CD14-positive monocyte (primary cell): ENCODE data around the gene SYNE2. TPM values are rescaled to one million over a fixed set of nuclear protein-coding genes. Genes with fewer than 3 reads are reported as not detected.

Experiments used
- DNase-seq, 3 donors: peaks; one replicate each; pipeline ENCODE4 v3.0.0-alpha.2; 2011 to 2022
- H2AFZ ChIP-seq: 2 replicates; pipeline ENCODE4 v1.6.0; 2012; ENCODE audit warnings: mild to moderate bottlenecking, low read depth, low read length, inconsistent platforms; ENCODE audit not compliant: insufficient read depth, poor library complexity, severe bottlenecking
- H3K27ac ChIP-seq, 2 donors: 1 replicate in 1 of 2; 2 replicates in 1 of 2; pipeline ENCODE4 v1.5.1; 2012 to 2013; ENCODE audit warnings: low read length in 2 of 2, control low read depth in 1 of 2, inconsistent platforms in 1 of 2, low read depth in 1 of 2, mild to moderate bottlenecking in 1 of 2
- H3K27me3 ChIP-seq, 2 donors: one replicate each; pipeline versions ENCODE4 v1.6.0 to v1.6.1; 2011 to 2013; ENCODE audit warnings: low read length in 2 of 2; ENCODE audit not compliant: control insufficient read depth in 2 of 2, insufficient read depth in 2 of 2
- H3K36me3 ChIP-seq, 2 donors: replicated peaks in 1 of 2; 1 replicate in 1 of 2; 2 replicates in 1 of 2; pipeline versions ENCODE4 v1.5.1 to v1.6.1; 2012 to 2013; ENCODE audit warnings: low read length in 2 of 2, control low read depth in 1 of 2, inconsistent platforms in 1 of 2, mild to moderate bottlenecking in 1 of 2; ENCODE audit not compliant: insufficient read depth in 2 of 2, control insufficient read depth in 1 of 2
- H3K4me1 ChIP-seq, 2 donors: 1 replicate in 1 of 2; 2 replicates in 1 of 2; pipeline versions ENCODE4 v1.5.1 to v1.6.1; 2012 to 2013; ENCODE audit warnings: low read length in 2 of 2, control low read depth in 1 of 2, inconsistent platforms in 1 of 2, mild to moderate bottlenecking in 1 of 2, moderate library complexity in 1 of 2; ENCODE audit not compliant: insufficient read depth in 2 of 2, control insufficient read depth in 1 of 2
- H3K4me2 ChIP-seq: replicated peaks from 2 replicates; pipeline ENCODE3; 2012; ENCODE audit warnings: low read length, moderate library complexity, mild to moderate bottlenecking; ENCODE audit not compliant: poor library complexity, severe bottlenecking; ENCODE audit errors: extremely low read depth
- H3K4me3 ChIP-seq, 3 experiments: fragments of 200-600 bp in 1 of 3; sonication (generic) in 1 of 3; replicated peaks in 1 of 3; 1 replicate in 2 of 3; 2 replicates in 1 of 3; pipeline ENCODE4 v1.5.1; 2011 to 2013; ENCODE audit warnings: low read length in 3 of 3, mild to moderate bottlenecking in 3 of 3, control low read depth in 2 of 3, low read depth in 2 of 3, inconsistent platforms in 1 of 3, moderate library complexity in 1 of 3
- H3K79me2 ChIP-seq: 2 replicates; pipeline ENCODE4 v1.6.0; 2012; ENCODE audit warnings: mild to moderate bottlenecking, control low read depth, inconsistent platforms, low read length, moderate library complexity; ENCODE audit not compliant: insufficient read depth
- H3K9ac ChIP-seq: 2 replicates; pipeline ENCODE4 v1.6.0; 2017; ENCODE audit warnings: low read length, mild to moderate bottlenecking; ENCODE audit not compliant: insufficient read depth, poor library complexity, severe bottlenecking
- H3K9me3 ChIP-seq, 2 donors: replicated peaks in 1 of 2; 1 replicate in 1 of 2; 2 replicates in 1 of 2; pipeline versions ENCODE4 v1.5.1 to v1.6.1; 2012 to 2013; ENCODE audit warnings: low read length in 2 of 2, control low read depth in 1 of 2; ENCODE audit not compliant: control insufficient read depth in 1 of 2, insufficient read depth in 1 of 2
- H4K20me1 ChIP-seq: 2 replicates; pipeline ENCODE4 v1.6.0; 2012; ENCODE audit warnings: mild to moderate bottlenecking, low read length, control low read depth, moderate library complexity; ENCODE audit not compliant: insufficient read depth
- H3K27ac Mint-ChIP-seq, 7 donors: one replicate each; pipeline ENCODE4 v1.8.0; 2020; ENCODE audit warnings: mild to moderate bottlenecking in 7 of 7, mixed read lengths in 7 of 7, moderate library complexity in 6 of 7, inconsistent platforms in 2 of 7
- H3K27me3 Mint-ChIP-seq, 3 donors: one replicate each; pipeline ENCODE4 v1.8.0; 2021 to 2022; ENCODE audit warnings: low read depth in 3 of 3, mild to moderate bottlenecking in 3 of 3, mixed read lengths in 3 of 3, moderate library complexity in 3 of 3, inconsistent platforms in 1 of 3
- H3K36me3 Mint-ChIP-seq, 2 donors: one replicate each; pipeline ENCODE4 v1.8.0; 2020; ENCODE audit warnings: mixed read lengths in 2 of 2, inconsistent platforms in 1 of 2, mild to moderate bottlenecking in 1 of 2
- H3K4me1 Mint-ChIP-seq: one replicate; pipeline ENCODE4 v1.8.0; 2020; ENCODE audit warnings: mild to moderate bottlenecking, mixed read lengths
- H3K4me3 Mint-ChIP-seq, 2 donors: one replicate each; pipeline ENCODE4 v1.8.0; 2020; ENCODE audit warnings: mild to moderate bottlenecking in 2 of 2, mixed read lengths in 2 of 2, moderate library complexity in 1 of 2
- H3K9me3 Mint-ChIP-seq, 7 donors: one replicate each; pipeline ENCODE4 v1.8.0; 2020 to 2022; ENCODE audit warnings: mixed read lengths in 7 of 7, mild to moderate bottlenecking in 6 of 7, moderate library complexity in 6 of 7, inconsistent platforms in 2 of 7
- CTCF ChIP-seq: fragments of 200-600 bp; IDR thresholded peaks from one replicate; pipeline ENCODE4 v1.8.0; 2022; ENCODE audit warnings: antibody characterized with exemption, mild to moderate bottlenecking
- WGBS: methylation state at CpG from one replicate; pipeline ENCODE4 v1.1.5; 2013; ENCODE audit warnings: missing lambda C conversion rate; ENCODE audit not compliant: insufficient coverage; 5-methylcytosine and 5-hydroxymethylcytosine counted together
- intact Hi-C, 2 donors: fragments of 100-400 bp; cut with micrococcal nuclease; formaldehyde crosslinking; loops; one replicate each; pipeline versions ENCODE4 v1.15.0 to v1.15.1; 2023
- polyA plus RNA-seq, 3 donors: library from polyadenylated mRNA; depleted of rRNA in 1 of 3; unstranded in 2 of 3; stranded (reverse) in 1 of 3; fragments of 300-500 nt in 2 of 3; fragments of >200 nt in 1 of 3; fragmentation: Illumina TruSeq in 2 of 3; gene quantifications; 1 replicate in 2 of 3; 2 replicates in 1 of 3; pipeline ENCODE4 v1.2.3, GENCODE V29; 2012 to 2021

Gene SYNE2
- polyA plus RNA-seq, 3 donors: 0.06 to 0.46 (median 0.44) TPM

DNA sequence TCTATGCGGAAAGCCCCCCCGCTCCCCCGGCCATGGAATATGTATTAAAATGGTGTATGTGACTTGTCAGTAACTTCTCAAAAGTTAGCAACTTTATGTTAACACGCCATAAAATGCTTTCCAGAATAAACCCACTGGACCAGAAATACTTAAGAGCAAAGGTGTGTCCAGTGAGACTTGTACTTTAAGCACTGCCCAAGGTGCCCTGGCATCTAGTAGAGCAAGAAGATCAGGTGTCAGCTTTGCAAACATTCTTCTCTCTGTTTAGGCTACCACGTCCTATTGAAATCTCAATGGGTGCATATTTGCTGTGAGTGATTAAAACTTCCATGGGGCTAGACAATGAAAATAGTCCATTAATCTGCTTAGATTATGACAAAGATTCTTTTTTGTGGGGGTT lies 240.1 kb downstream of the SYNE2 start:
- no peak for TF ChIP-seq CTCF
- H3K4me1 ChIP-seq: no peaks in the 10 kb centered on the region
- no peaks in the 10 kb centered on the region for H4K20me1 ChIP-seq
- H3K36me3 ChIP-seq: no peaks in the 10 kb centered on the region
- H3K9me3 ChIP-seq: no peaks in the 10 kb centered on the region
- H3K79me2 ChIP-seq: no peaks in the 10 kb centered on the region
- H3K4me3 ChIP-seq: no peak overlapping the region
- no peaks in the 10 kb centered on the region for H3K9me3 Mint-ChIP-seq
- no peak for DNase-seq
- no peaks in the 10 kb centered on the region for H3K27me3 ChIP-seq
- no peak overlapping the region for H3K9ac ChIP-seq
- intact Hi-C loops: no loop called here
- no peak overlapping the region for H3K27ac ChIP-seq
- H3K4me3 Mint-ChIP-seq: no peak overlapping the region
- H3K27ac Mint-ChIP-seq: no peak overlapping the region
- no peak overlapping the region for H2AFZ ChIP-seq
- no peak overlapping the region for H3K4me2 ChIP-seq
- H3K27me3 Mint-ChIP-seq: peaks cover 0 to 3% (median 2%) of the 10 kb centered on the region in 3 donors
- no peaks in the 10 kb centered on the region for H3K36me3 Mint-ChIP-seq
- WGBS: no CpG with 5 or more reads among the region's 5 CpGs
- no peaks in the 10 kb centered on the region for H3K4me1 Mint-ChIP-seq

DNA sequence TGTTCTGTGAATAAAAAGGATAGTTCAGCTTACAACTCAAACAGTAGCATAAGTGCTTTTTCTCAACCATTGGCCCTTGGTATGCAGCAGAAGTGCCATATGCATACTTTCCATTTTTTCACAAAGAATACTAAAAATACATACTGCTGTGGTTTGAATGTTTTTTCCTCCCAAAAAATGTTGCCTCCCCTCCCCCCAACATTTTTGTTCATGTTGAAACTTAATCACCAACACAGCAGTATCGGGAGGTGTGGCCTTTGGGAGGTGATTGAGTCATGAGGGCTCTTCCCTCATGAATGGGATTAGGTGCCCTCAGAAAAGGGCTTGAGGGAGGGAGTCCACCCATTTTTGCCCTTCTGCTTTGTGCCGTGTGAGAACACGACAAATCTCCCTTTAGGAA lies 242.8 kb downstream of the SYNE2 start:
- Histone ChIP-seq H3K36me3 (no peaks in the 10 kb centered on the region), H2AFZ (no peak overlapping the region), H3K27ac (no peak overlapping the region), H3K27me3 (no peaks in the 10 kb centered on the region), H3K4me3 (no peak overlapping the region), H3K4me2 (no peak overlapping the region), H3K9ac (no peak overlapping the region), H3K4me1 (no peaks in the 10 kb centered on the region), H3K9me3 (no peaks in the 10 kb centered on the region), H4K20me1 (no peaks in the 10 kb centered on the region), H3K79me2 (no peaks in the 10 kb centered on the region)
- Mint-ChIP-seq H3K9me3 (no peaks in the 10 kb centered on the region), H3K4me3 (no peak overlapping the region), H3K36me3 (no peaks in the 10 kb centered on the region), H3K27ac (no peak overlapping the region), H3K27me3 (peaks cover 0 to 2% (median 1%) of the 10 kb centered on the region in 3 donors), H3K4me1 (no peaks in the 10 kb centered on the region)
- intact Hi-C loops: no loop called here
- 100% methylated on average over 1 of the region's 3 CpGs for WGBS
- DNase-seq: no peak
- TF ChIP-seq CTCF: no peak
